ENCODE results near the gene LRP2BP. TPM values are rescaled to one million over a fixed set of nuclear protein-coding genes. Genes with fewer than 3 reads are reported as not detected.
"Not testable (repeated sequence)": the region's sequence is repeated elsewhere in the genome, so short reads cannot be mapped to it uniquely, and the experiment has no call there.

The LRP2BP gene
- polyA plus RNA-seq, 2 of the 4 experiments (the other 2 are of a cell fraction), result 0.23 to 0.37 TPM

- no peak overlapping the region for H3K4me2 ChIP-seq
- H3K4me3 ChIP-seq, result no peak overlapping the region
- FAIRE-seq, result no peak
- ChIA-PET CTCF (no interaction called here), POLR2A (no interaction called here)
- no peak for DNase-seq (ENCODE audit: low read depth in 1 of 2, low spot score in 1 of 2)
- TF ChIP-seq HOXB5 (CRISPR knock-in tag; IDR thresholded peaks at IDR 0.05) (no peak), EHMT2 (IDR thresholded peaks at IDR 0.05; ENCODE audit: low read depth) (no peak), RNF2 (IDR thresholded peaks at IDR 0.05; ENCODE audit: borderline replicate concordance, low read depth) (no peak), POLR2AphosphoS2 (conservative IDR thresholded peaks at IDR 0.05; ENCODE audit: low read length) (no peak), HEYL (CRISPR knock-in tag; IDR thresholded peaks at IDR 0.05) (no peak), NFE2L2 (conservative IDR thresholded peaks at IDR 0.05; ENCODE audit: low read length) (no peak), ZSCAN20 (CRISPR knock-in tag; IDR thresholded peaks at IDR 0.05) (no peak), SREBF2 (IDR thresholded peaks at IDR 0.05) (no peak), MAX (IDR thresholded peaks at IDR 0.05) (no peak), GATA3 (IDR thresholded peaks at IDR 0.05; ENCODE audit: borderline replicate concordance) (no peak), ZFP36 (IDR thresholded peaks at IDR 0.05; ENCODE audit: borderline replicate concordance, partially characterized antibody) (no peak), CTCF (IDR thresholded peaks at IDR 0.05) (no peak), ELK1 (IDR thresholded peaks at IDR 0.05; ENCODE audit: low read depth, low read length) (no peak), FOXS1 (CRISPR knock-in tag; IDR thresholded peaks at IDR 0.05) (no peak)
- no peaks in the 10 kb centered on the region for H3K9me3 ChIP-seq
- H3K4me1 ChIP-seq, result peaks cover 4% of the 10 kb centered on the region
- ATAC-seq, result no peak
- WGBS (ENCODE audit: missing lambda C conversion rate), result 92% methylated on average over 5 of the region's 5 CpGs
- H3K27ac ChIP-seq, result no peak overlapping the region
Observed at GRCh38 chr4:185364886-185365285, 30.8 kb downstream of the LRP2BP start.

GRCh38 chr4:185363251-185363650 is 32.5 kb downstream of the LRP2BP start:
- no peak for FAIRE-seq
- no peak overlapping the region for H3K4me3 ChIP-seq
- H3K4me2 ChIP-seq, result no peak overlapping the region
- DNase-seq (ENCODE audit: low read depth in 1 of 2, low spot score in 1 of 2), result no peak
- POLR2A ChIA-PET, result interaction anchor here (1.3 kb wide), 1 partner anchor 32 kb away, joined by 3 read pairs; the partner anchor contains the start of gene LRP2BP
- 89% methylated on average over 3 of the region's 3 CpGs for WGBS (ENCODE audit: missing lambda C conversion rate)
- CTCF ChIA-PET, result interaction anchor here (0.7 kb wide), 1 partner anchor 9 kb away, joined by 3 read pairs; no protein-coding TSS in a partner anchor
- peaks cover 21% of the 10 kb centered on the region for H3K4me1 ChIP-seq
- no peaks in the 10 kb centered on the region for H3K9me3 ChIP-seq
- H3K27ac ChIP-seq, result no peak overlapping the region
- TF ChIP-seq FOSB (CRISPR knock-in tag; IDR thresholded peaks at IDR 0.05), result no peak
- TF ChIP-seq REST (IDR thresholded peaks at IDR 0.05), result no peak
- ATAC-seq, result no peak

GRCh38 chr4:185362570-185362969 is 33.2 kb downstream of the LRP2BP start:
- H3K27ac ChIP-seq; H3K4me3 ChIP-seq; POLR2A ChIA-PET; FAIRE-seq; ATAC-seq; DNase-seq (ENCODE audit: low read depth in 1 of 2, low spot score in 1 of 2); H3K9me3 ChIP-seq; H3K4me2 ChIP-seq: not testable (repeated sequence)
- CTCF ChIA-PET, result interaction anchor here (0.7 kb wide), 2 partner anchors 10 to 20 kb away, joined by 3 to 4 read pairs; no protein-coding TSS in a partner anchor
- H3K4me1 ChIP-seq, result peaks cover 26% of the 10 kb centered on the region
- 90% methylated on average over 5 of the region's 6 CpGs for WGBS (ENCODE audit: missing lambda C conversion rate)
